Epithelial cell of proximal tubule (primary cell): ENCODE data around the gene BBLN. TPM values are rescaled to one million over a fixed set of nuclear protein-coding genes. Genes with fewer than 3 reads are reported as not detected.

Source experiments
- DNase-seq: peaks from one replicate; pipeline ENCODE4 v3.0.0-alpha.2; 2011; ENCODE audit warnings: low read depth
- H3K4me3 ChIP-seq: 2 replicates; pipeline ENCODE4 v1.5.1; 2011; ENCODE audit warnings: low read depth, mild to moderate bottlenecking, low read length
- CTCF ChIP-seq: conservative IDR thresholded peaks from 2 replicates; pipeline ENCODE4 v1.5.1; 2012; ENCODE audit warnings: low read depth, mild to moderate bottlenecking, low read length
- total RNA-seq: library from RNA; depleted of rRNA; stranded (reverse); fragments of >200 nt; gene quantifications from 2 replicates; pipeline ENCODE4 v1.2.3, GENCODE V29; 2015

BBLN gene
- total RNA-seq, 1 donor from 2014 or later, result 269 TPM

- DNase-seq, result no peak
- TF ChIP-seq CTCF, result no peak
Observed at GRCh38 chr9:128143525-128144238, 16.4 kb upstream of the BBLN start.

GRCh38 chr9:128144239-128145181, 15.6 kb upstream of the BBLN start:
- TF ChIP-seq CTCF, result no peak
- no peak for DNase-seq
- H3K4me3 ChIP-seq, result no peak overlapping the region

More at GRCh38 chr9:128143525-128144238, 16.4 kb upstream of the BBLN start:
- H3K4me3 ChIP-seq, result no peak overlapping the region

GRCh38 chr9:128145536-128145935, 14.5 kb upstream of the BBLN start:
- TF ChIP-seq CTCF, result no peak
- DNase-seq, result no peak

GRCh38 chr9:128145951-128146351, 14.1 kb upstream of the BBLN start:
- TF ChIP-seq CTCF, result no peak
- H3K4me3 ChIP-seq, result no peak overlapping the region

More at GRCh38 chr9:128145536-128145935, 14.5 kb upstream of the BBLN start:
- no peak overlapping the region for H3K4me3 ChIP-seq

GRCh38 chr9:128146591-128147120, 13.4 kb upstream of the BBLN start:
- no peak for TF ChIP-seq CTCF
- DNase-seq, result no peak
- no peak overlapping the region for H3K4me3 ChIP-seq

More at GRCh38 chr9:128145951-128146351, 14.1 kb upstream of the BBLN start:
- DNase-seq, result no peak

- DNase-seq, result no peak
- no peak for TF ChIP-seq CTCF
- no peak overlapping the region for H3K4me3 ChIP-seq
Observed at GRCh38 chr9:128148509-128149000, 11.5 kb upstream of the BBLN start.
